ENCODE measurements around the gene KCND3.

- no peak for TF ChIP-seq POLR2A (IDR thresholded peaks at IDR 0.05)
- no peak for TF ChIP-seq CTCF (IDR thresholded peaks at IDR 0.05)
Observed at GRCh38 chr1:111961016-111961415, 28.5 kb downstream of the KCND3 start.

All from thyroid gland (tissue), 4 donors.